ENCODE data around the gene WDR88.
"Not testable (repeated sequence)": the region's sequence is repeated elsewhere in the genome, so short reads cannot be mapped to it uniquely, and the experiment has no call there.

WDR88 gene

GRCh38 chr19:33199441-33200265 is 67.7 kb downstream of the WDR88 start:
- DNase-seq: peak; percentile 95

GRCh38 chr19:33201473-33201872 is 69.6 kb downstream of the WDR88 start:
- no peak for DNase-seq

GRCh38 chr19:33201886-33202545 is 70.1 kb downstream of the WDR88 start:
- no peak for DNase-seq

GRCh38 chr19:33202546-33203507 is 70.9 kb downstream of the WDR88 start:
- DNase-seq: no peak

- no peak for DNase-seq
Observed at GRCh38 chr19:33203529-33203928, 71.6 kb downstream of the WDR88 start.

GRCh38 chr19:33204136-33204973 is 72.4 kb downstream of the WDR88 start:
- no peak for DNase-seq

- DNase-seq: no peak
Observed at GRCh38 chr19:33205110-33205509, 73.2 kb downstream of the WDR88 start.

GRCh38 chr19:33205531-33206260 is 73.8 kb downstream of the WDR88 start:
- DNase-seq: no peak

- DNase-seq: no peak
Observed at GRCh38 chr19:33206261-33207039, 74.5 kb downstream of the WDR88 start.

GRCh38 chr19:33207040-33207620 is 75.2 kb downstream of the WDR88 start:
- DNase-seq: no peak

- no peak for DNase-seq
Observed at GRCh38 chr19:33207903-33208302, 76.0 kb downstream of the WDR88 start.

- DNase-seq: no peak
Observed at GRCh38 chr19:33208371-33208895, 76.5 kb downstream of the WDR88 start.

GRCh38 chr19:33208904-33209849 is 77.3 kb downstream of the WDR88 start:
- no peak for DNase-seq

GRCh38 chr19:33209850-33210230 is 77.9 kb downstream of the WDR88 start:
- DNase-seq: not testable (repeated sequence)

GRCh38 chr19:33210266-33210940 is 78.5 kb downstream of the WDR88 start:
- no peak for DNase-seq

- no peak for DNase-seq
Observed at GRCh38 chr19:33211794-33212435, 80.0 kb downstream of the WDR88 start.

- DNase-seq: no peak
Observed at GRCh38 chr19:33212436-33213172, 80.7 kb downstream of the WDR88 start.

Measured in GF-D8 (cell line).